Astrocyte (in vitro differentiated cells and primary cell): Measurements from ENCODE around the gene MPC1L. TPM values are rescaled to one million over a fixed set of nuclear protein-coding genes. Genes with fewer than 3 reads are reported as not detected.
"Not testable (repeated sequence)": the region's sequence is repeated elsewhere in the genome, so short reads cannot be mapped to it uniquely, and the experiment has no call there.

Source experiments
- DNase-seq: peaks from one replicate; pipeline ENCODE4 v3.0.0-alpha.2; 2010; ENCODE audit warnings: low read depth
- FAIRE-seq: peaks from 2 replicates; lab custom pipeline; 2011; peaks lifted over from hg19 to GRCh38; lab: Jason Lieb, UNC
- H2AFZ ChIP-seq: 2 replicates; pipeline ENCODE4 v1.6.0; 2012; ENCODE audit warnings: low read depth, low read length, inconsistent platforms
- H3K27ac ChIP-seq: 2 replicates; pipeline ENCODE4 v1.5.1; 2011; ENCODE audit warnings: low read depth, low read length, inconsistent platforms
- H3K27me3 ChIP-seq: 2 replicates; pipeline ENCODE4 v1.6.0; 2011; ENCODE audit warnings: low read length, inconsistent platforms; ENCODE audit not compliant: insufficient read depth
- H3K36me3 ChIP-seq: 2 replicates; pipeline ENCODE4 v1.5.1; 2011; ENCODE audit warnings: low read length, inconsistent platforms; ENCODE audit not compliant: insufficient read depth
- H3K4me1 ChIP-seq: 2 replicates; pipeline ENCODE4 v1.5.1; 2011; ENCODE audit warnings: low read length, inconsistent platforms; ENCODE audit not compliant: insufficient read depth
- H3K4me2 ChIP-seq: 2 replicates; pipeline ENCODE4 v1.6.0; 2012; ENCODE audit warnings: low read length, inconsistent platforms
- H3K4me3 ChIP-seq: 2 replicates; pipeline ENCODE4 v1.5.1; 2011; ENCODE audit warnings: low read depth, mild to moderate bottlenecking, low read length, inconsistent platforms; ENCODE audit not compliant: insufficient read depth
- H3K79me2 ChIP-seq: 2 replicates; pipeline ENCODE4 v1.6.0; 2012; ENCODE audit warnings: mild to moderate bottlenecking, low read length, inconsistent platforms; ENCODE audit not compliant: insufficient read depth
- H3K9ac ChIP-seq: 2 replicates; pipeline ENCODE4 v1.6.0; 2012; ENCODE audit warnings: mild to moderate bottlenecking, low read length, inconsistent platforms
- H3K9me3 ChIP-seq: 2 replicates; pipeline ENCODE4 v1.5.1; 2012; ENCODE audit warnings: low read depth, mild to moderate bottlenecking, low read length, inconsistent platforms; ENCODE audit not compliant: insufficient read depth
- H4K20me1 ChIP-seq: 2 replicates; pipeline ENCODE4 v1.6.0; 2012; ENCODE audit warnings: low read length, inconsistent platforms; ENCODE audit not compliant: insufficient read depth
- H3K27ac Mint-ChIP-seq: one replicate; pipeline ENCODE4 v1.8.0; 2021; ENCODE audit warnings: mild to moderate bottlenecking, mixed read lengths; ENCODE audit not compliant: unreplicated experiment
- H3K27me3 Mint-ChIP-seq: one replicate; pipeline ENCODE4 v1.8.0; 2021; ENCODE audit warnings: low read depth, mixed read lengths; ENCODE audit not compliant: unreplicated experiment
- H3K36me3 Mint-ChIP-seq: one replicate; pipeline ENCODE4 v1.8.0; 2021; ENCODE audit warnings: low read depth, mixed read lengths; ENCODE audit not compliant: unreplicated experiment
- H3K4me1 Mint-ChIP-seq: one replicate; pipeline ENCODE4 v1.8.0; 2021; ENCODE audit warnings: low read depth, mixed read lengths; ENCODE audit not compliant: unreplicated experiment
- H3K4me3 Mint-ChIP-seq: one replicate; pipeline ENCODE4 v1.8.0; 2021; ENCODE audit warnings: mild to moderate bottlenecking, moderate library complexity, mixed read lengths; ENCODE audit not compliant: unreplicated experiment
- H3K9me3 Mint-ChIP-seq: one replicate; pipeline ENCODE4 v1.8.0; 2021; ENCODE audit warnings: mild to moderate bottlenecking, mixed read lengths; ENCODE audit not compliant: unreplicated experiment
- EZH2 ChIP-seq: IDR thresholded peaks from 2 replicates; pipeline ENCODE4 v1.6.1; 2012; ENCODE audit warnings: mild to moderate bottlenecking, low read length, inconsistent platforms; ENCODE audit not compliant: insufficient read depth
- total RNA-seq: library from RNA; stranded (reverse); gene quantifications from 2 replicates; pipeline ENCODE4 v1.2.1, GENCODE V29; 2021
- TF ChIP-seq, protein P1 (sequence below): IDR thresholded peaks from 2 replicates; pipeline ENCODE4 v1.5.1; 2011; ENCODE audit warnings: low read depth, mild to moderate bottlenecking, inconsistent platforms, low read length, moderate library complexity; ENCODE audit not compliant: insufficient read depth

Gene MPC1L
- total RNA-seq, 1 donor from 2014 or later, result not detected

DNA sequence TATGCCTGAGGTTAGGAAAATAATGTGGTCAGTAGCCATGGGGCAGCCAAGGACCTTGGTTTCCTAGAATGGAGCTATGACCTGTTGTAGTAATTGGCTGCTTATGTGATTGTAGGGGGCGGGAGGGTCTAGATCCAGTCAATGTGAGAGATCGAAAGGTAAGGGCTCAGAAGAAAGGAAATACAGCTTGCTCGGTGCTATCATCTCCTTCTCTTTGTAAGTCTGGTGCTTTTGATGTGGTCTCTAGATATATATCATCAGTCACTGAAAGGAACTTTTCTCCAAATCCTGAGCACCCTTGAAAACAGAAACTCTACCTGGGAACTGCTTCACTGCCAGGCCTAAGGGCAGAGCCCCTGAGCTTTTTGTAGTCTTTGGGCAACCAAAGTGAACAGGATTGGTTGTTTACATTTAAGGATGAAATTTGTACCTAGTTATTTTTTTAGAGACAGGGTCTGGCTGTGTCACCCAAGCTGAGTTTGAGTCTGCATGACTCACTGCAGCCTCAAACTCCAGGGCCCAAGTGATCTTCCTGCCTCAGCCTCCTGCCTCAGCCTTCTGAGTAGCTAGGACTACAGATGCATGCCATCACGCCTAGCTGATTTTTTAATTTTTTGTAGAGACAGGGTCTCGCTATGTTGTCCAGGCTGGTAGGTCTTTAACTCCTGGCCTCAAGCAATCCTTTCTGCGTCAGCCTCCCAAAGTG is 33.5 kb upstream of the MPC1L start:
- not testable (repeated sequence) for H3K9me3 Mint-ChIP-seq, H3K9me3 ChIP-seq, H3K4me3 ChIP-seq, DNase-seq, H3K4me3 Mint-ChIP-seq, H3K36me3 Mint-ChIP-seq, H3K4me1 ChIP-seq, H3K36me3 ChIP-seq, H3K27ac Mint-ChIP-seq, H3K9ac ChIP-seq, H3K27me3 ChIP-seq, H3K27me3 Mint-ChIP-seq, H3K4me1 Mint-ChIP-seq, H2AFZ ChIP-seq, H3K27ac ChIP-seq, H3K4me2 ChIP-seq
- Histone ChIP-seq H3K79me2 (peaks cover 34% of the 10 kb centered on the region), H4K20me1 (peaks cover 21% of the 10 kb centered on the region)
- FAIRE-seq, result peak; percentile 90

DNA sequence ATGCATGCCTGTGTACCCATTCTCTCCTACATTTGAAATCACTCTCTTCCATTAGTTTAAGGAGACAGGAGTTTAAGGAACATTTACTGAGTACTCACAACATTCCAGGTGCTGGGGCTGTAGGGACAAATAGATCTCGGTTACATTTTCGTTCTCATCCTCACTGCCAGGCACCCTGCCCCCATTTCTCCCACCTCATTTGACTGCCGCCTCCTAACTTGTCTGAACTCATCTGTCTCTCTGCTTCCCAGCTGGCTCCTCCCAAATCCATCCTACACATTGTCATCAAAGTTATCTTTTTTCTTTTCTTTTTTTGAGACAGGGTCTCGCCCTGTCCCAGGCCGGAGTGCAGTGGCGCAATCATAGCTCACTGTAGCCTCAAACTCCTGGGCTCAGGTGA is 19.8 kb upstream of the MPC1L start:
- H3K27ac Mint-ChIP-seq, result no peak overlapping the region
- Histone ChIP-seq H4K20me1 (no peaks in the 10 kb centered on the region), H3K4me3 (no peak overlapping the region), H3K36me3 (peaks cover 9% of the 10 kb centered on the region), H3K27ac (no peak overlapping the region), H3K9ac (no peak overlapping the region), H3K79me2 (no peaks in the 10 kb centered on the region), H3K9me3 (no peaks in the 10 kb centered on the region), H3K4me2 (no peak overlapping the region), H2AFZ (no peak overlapping the region), H3K27me3 (no peaks in the 10 kb centered on the region), H3K4me1 (no peaks in the 10 kb centered on the region)
- H3K36me3 Mint-ChIP-seq, result peaks cover 4% of the 10 kb centered on the region
- no peak overlapping the region for H3K4me3 Mint-ChIP-seq
- DNase-seq, result no peak
- H3K9me3 Mint-ChIP-seq, result no peaks in the 10 kb centered on the region
- H3K27me3 Mint-ChIP-seq, result no peaks in the 10 kb centered on the region
- peak; percentile 49 for FAIRE-seq
- no peaks in the 10 kb centered on the region for H3K4me1 Mint-ChIP-seq
- TF ChIP-seq EZH2, result no peak
- TF ChIP-seq, protein P1, sequence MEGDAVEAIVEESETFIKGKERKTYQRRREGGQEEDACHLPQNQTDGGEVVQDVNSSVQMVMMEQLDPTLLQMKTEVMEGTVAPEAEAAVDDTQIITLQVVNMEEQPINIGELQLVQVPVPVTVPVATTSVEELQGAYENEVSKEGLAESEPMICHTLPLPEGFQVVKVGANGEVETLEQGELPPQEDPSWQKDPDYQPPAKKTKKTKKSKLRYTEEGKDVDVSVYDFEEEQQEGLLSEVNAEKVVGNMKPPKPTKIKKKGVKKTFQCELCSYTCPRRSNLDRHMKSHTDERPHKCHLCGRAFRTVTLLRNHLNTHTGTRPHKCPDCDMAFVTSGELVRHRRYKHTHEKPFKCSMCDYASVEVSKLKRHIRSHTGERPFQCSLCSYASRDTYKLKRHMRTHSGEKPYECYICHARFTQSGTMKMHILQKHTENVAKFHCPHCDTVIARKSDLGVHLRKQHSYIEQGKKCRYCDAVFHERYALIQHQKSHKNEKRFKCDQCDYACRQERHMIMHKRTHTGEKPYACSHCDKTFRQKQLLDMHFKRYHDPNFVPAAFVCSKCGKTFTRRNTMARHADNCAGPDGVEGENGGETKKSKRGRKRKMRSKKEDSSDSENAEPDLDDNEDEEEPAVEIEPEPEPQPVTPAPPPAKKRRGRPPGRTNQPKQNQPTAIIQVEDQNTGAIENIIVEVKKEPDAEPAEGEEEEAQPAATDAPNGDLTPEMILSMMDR, result no peak

DNA sequence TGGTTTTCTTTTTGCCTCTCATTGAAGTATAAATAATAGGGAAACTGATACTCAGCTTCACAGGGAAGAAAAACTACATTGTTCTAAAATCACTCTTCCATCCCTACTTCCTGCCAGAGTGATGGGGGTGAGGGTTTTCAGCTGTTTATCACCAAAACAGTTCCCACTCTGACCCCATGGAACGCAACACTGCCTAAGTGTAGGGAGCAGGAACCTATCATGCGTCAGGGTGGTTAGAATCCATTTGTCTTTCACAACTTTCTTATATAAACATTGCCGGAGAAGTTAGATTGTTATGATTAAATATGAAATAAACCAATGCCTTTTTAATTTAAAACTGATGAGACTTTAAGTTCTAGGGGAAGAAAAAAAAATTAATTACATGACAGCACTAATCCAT is 15.8 kb upstream of the MPC1L start:
- no peak overlapping the region for H3K27ac Mint-ChIP-seq

More for the DNA sequence above, 15.8 kb upstream of the MPC1L start:
- H3K27me3 Mint-ChIP-seq, result no peaks in the 10 kb centered on the region
- H3K9me3 Mint-ChIP-seq, result no peaks in the 10 kb centered on the region
- no peaks in the 10 kb centered on the region for H3K36me3 Mint-ChIP-seq
- Histone ChIP-seq H3K27me3 (no peaks in the 10 kb centered on the region), H3K36me3 (no peaks in the 10 kb centered on the region), H3K4me3 (no peak overlapping the region), H4K20me1 (no peaks in the 10 kb centered on the region), H3K4me2 (no peak overlapping the region), H3K27ac (no peak overlapping the region), H3K4me1 (no peaks in the 10 kb centered on the region), H2AFZ (no peak overlapping the region), H3K9me3 (no peaks in the 10 kb centered on the region), H3K79me2 (no peaks in the 10 kb centered on the region), H3K9ac (no peak overlapping the region)
- DNase-seq (no peak), FAIRE-seq (peak; percentile 49)
- H3K4me1 Mint-ChIP-seq, result no peaks in the 10 kb centered on the region
- H3K4me3 Mint-ChIP-seq, result no peak overlapping the region
- TF ChIP-seq, protein P1, result no peak
- no peak for TF ChIP-seq EZH2
